GM23338 (cell line): ENCODE measurements around the gene NUB1. TPM values are rescaled to one million over a fixed set of nuclear protein-coding genes. Genes with fewer than 3 reads are reported as not detected.

Experiments used
- ATAC-seq: fragments of 200-7000 bp; cut with Tn5 transposase; 3 replicates; pipeline ENCODE4 v1.9.1; 2020
- DNase-seq: peaks from one replicate; pipeline ENCODE4 v3.0.0-alpha.2; 2015; ENCODE audit warnings: low spot score
- H2AFZ ChIP-seq: fragments of 200-600 bp; sonication (generic); 2 replicates; pipeline ENCODE4 v1.8.0; 2016; ENCODE audit warnings: antibody characterized with exemption, mild to moderate bottlenecking, moderate library complexity
- H3F3A ChIP-seq: fragments of 200-600 bp; sonication (generic); replicated peaks from 2 replicates; pipeline ENCODE4 v1.8.0; 2017; ENCODE audit warnings: antibody characterized with exemption, mixed run types, low read depth
- H3K27ac ChIP-seq: fragments of 200-600 bp; sonication (generic); 2 replicates; pipeline ENCODE4 v1.6.1; 2016; ENCODE audit warnings: low read depth
- H3K27me3 ChIP-seq: fragments of 200-600 bp; sonication (generic); 2 replicates; pipeline ENCODE4 v1.8.0; 2016; ENCODE audit warnings: mild to moderate bottlenecking, mixed run types, moderate library complexity; ENCODE audit not compliant: insufficient read depth
- H3K36me3 ChIP-seq: fragments of 200-600 bp; sonication (generic); 2 replicates; pipeline ENCODE4 v1.8.0; 2016; ENCODE audit warnings: mild to moderate bottlenecking; ENCODE audit not compliant: insufficient read depth
- H3K4me1 ChIP-seq: fragments of 200-600 bp; sonication (generic); 2 replicates; pipeline ENCODE4 v1.8.0; 2016; ENCODE audit warnings: mild to moderate bottlenecking, moderate library complexity; ENCODE audit not compliant: insufficient read depth
- H3K4me2 ChIP-seq: fragments of 200-600 bp; sonication (generic); 2 replicates; pipeline ENCODE4 v1.7.1; 2017; ENCODE audit warnings: mixed run types
- H3K4me3 ChIP-seq: fragments of 200-600 bp; sonication (generic); 2 replicates; pipeline ENCODE4 v1.6.1; 2016; ENCODE audit warnings: mixed run types
- H3K79me2 ChIP-seq: fragments of 200-600 bp; sonication (generic); replicated peaks from 2 replicates; pipeline ENCODE4 v1.8.0; 2017; ENCODE audit warnings: mild to moderate bottlenecking; ENCODE audit not compliant: insufficient read depth
- H3K9me2 ChIP-seq: fragments of 200-600 bp; sonication (generic); 2 replicates; pipeline ENCODE4 v1.8.0; 2017; ENCODE audit not compliant: insufficient read depth
- H4K20me1 ChIP-seq: fragments of 200-600 bp; sonication (generic); replicated peaks from 2 replicates; pipeline ENCODE4 v1.8.0; 2017; ENCODE audit warnings: mild to moderate bottlenecking; ENCODE audit not compliant: insufficient read depth
- H3K27ac Mint-ChIP-seq: 2 replicates; pipeline ENCODE4 v1.8.0; 2020; ENCODE audit warnings: inconsistent platforms, mild to moderate bottlenecking, moderate library complexity, mixed read lengths
- H3K27me3 Mint-ChIP-seq: 3 replicates; pipeline ENCODE4 v1.8.0; 2022; ENCODE audit warnings: low read depth, mild to moderate bottlenecking, moderate library complexity, mixed read lengths, inconsistent platforms; ENCODE audit not compliant: insufficient read depth, poor library complexity
- H3K36me3 Mint-ChIP-seq: 3 replicates; pipeline ENCODE4 v1.8.0; 2021; ENCODE audit warnings: low read depth, mild to moderate bottlenecking, inconsistent platforms, moderate library complexity, mixed read lengths
- H3K4me1 Mint-ChIP-seq: 3 replicates; pipeline ENCODE4 v1.8.0; 2020; ENCODE audit warnings: mild to moderate bottlenecking, inconsistent platforms, mixed read lengths
- H3K4me3 Mint-ChIP-seq: 3 replicates; pipeline ENCODE4 v1.8.0; 2021; ENCODE audit warnings: moderate library complexity, mild to moderate bottlenecking, inconsistent platforms, mixed read lengths
- H3K9me3 Mint-ChIP-seq: 3 replicates; pipeline ENCODE4 v1.8.0; 2020; ENCODE audit warnings: moderate library complexity, mild to moderate bottlenecking, inconsistent platforms, mixed read lengths
- CREB1 ChIP-seq: fragments of 250-450 bp; sonication (Bioruptor Pico); IDR thresholded peaks from 2 replicates; pipeline ENCODE4 v1.5.0; 2020; ENCODE audit warnings: low read depth, mild to moderate bottlenecking, moderate library complexity
- CTCF ChIP-seq, 2 experiments: fragments of 200-600 bp in 1 of 2; sonication (generic) in 1 of 2; conservative IDR thresholded peaks; 2 replicates each; pipeline versions ENCODE4 v1.5.1 to v1.6.1; 2016 to 2017; ENCODE audit warnings: antibody characterized with exemption in 2 of 2, low read depth in 2 of 2, mild to moderate bottlenecking in 2 of 2, moderate library complexity in 1 of 2
- ETS1 ChIP-seq: IDR thresholded peaks from 2 replicates; pipeline ENCODE4 v1.6.1; 2016; ENCODE audit warnings: antibody characterized with exemption
- EZH2 ChIP-seq: fragments of 200-600 bp; sonication (generic); IDR thresholded peaks from one replicate; pipeline ENCODE4 v1.8.0; 2017; ENCODE audit warnings: antibody characterized with exemption, mild to moderate bottlenecking, low read depth; ENCODE audit not compliant: unreplicated experiment
- EZH2phosphoT487 ChIP-seq: fragments of 200-600 bp; sonication (generic); IDR thresholded peaks from one replicate; pipeline ENCODE4 v1.8.1; 2018; ENCODE audit warnings: antibody characterized with exemption; ENCODE audit not compliant: unreplicated experiment
- NANOG ChIP-seq: IDR thresholded peaks from 2 replicates; pipeline ENCODE4 v1.6.1; 2016; ENCODE audit warnings: antibody characterized with exemption, borderline replicate concordance
- REST ChIP-seq: IDR thresholded peaks from one replicate; pipeline ENCODE4 v1.6.1; 2018; ENCODE audit warnings: antibody characterized with exemption; ENCODE audit not compliant: unreplicated experiment
- STAT1 ChIP-seq: IDR thresholded peaks from one replicate; pipeline ENCODE4 v1.6.1; 2016; ENCODE audit warnings: antibody characterized with exemption; ENCODE audit not compliant: unreplicated experiment
- ZNF114 ChIP-seq: fragments of 250-450 bp; sonication (Bioruptor Pico); IDR thresholded peaks from 2 replicates; pipeline ENCODE4 v1.5.0; 2020; ENCODE audit warnings: mild to moderate bottlenecking, moderate library complexity
- ZNF331 ChIP-seq: fragments of 250-450 bp; sonication (Bioruptor Pico); IDR thresholded peaks from 2 replicates; pipeline ENCODE4 v1.5.0; 2020; ENCODE audit warnings: low read depth, mild to moderate bottlenecking, moderate library complexity
- ZNF462 ChIP-seq: fragments of 250-450 bp; sonication (Bioruptor Pico); IDR thresholded peaks from 2 replicates; pipeline ENCODE4 v1.5.0; 2020; ENCODE audit warnings: mild to moderate bottlenecking, moderate library complexity
- polyA plus RNA-seq: library from polyadenylated mRNA; unstranded; fragments of >200 nt; fragmentation: Nextera tagmentation; extraction: Ambion mirVana; gene quantifications from 2 replicates; pipeline ENCODE4 v1.2.1, GENCODE V29; 2016
- total RNA-seq: library from RNA; depleted of rRNA; stranded (reverse); fragments of >200 nt; shearing (Covaris generic); gene quantifications from 2 replicates; pipeline ENCODE4 v1.2.3, GENCODE V29; 2014

NUB1 gene
- total and polyA plus RNA-seq, 2 experiments from 2014 or later = 31.8 to 42.3 TPM

GRCh38 chr7:151330661-151331060 lies 11.0 kb upstream of the NUB1 start:
- H3K27me3 ChIP-seq = no peaks in the 10 kb centered on the region
- no peaks in the 10 kb centered on the region for H3K9me2 ChIP-seq
- H3K79me2 ChIP-seq = no peaks in the 10 kb centered on the region
- DNase-seq (no peak), ATAC-seq (no peak)
- no peak overlapping the region for H3K27ac Mint-ChIP-seq
- no peak for TF ChIP-seq CTCF (conservative IDR thresholded peaks at IDR 0.05; ENCODE audit: low read depth in 2 of 2)
- TF ChIP-seq ZNF331 (CRISPR knock-in tag) = no peak
- TF ChIP-seq NANOG = no peak
- no peak for TF ChIP-seq EZH2phosphoT487
- no peak for TF ChIP-seq ZNF114 (CRISPR knock-in tag)
- TF ChIP-seq STAT1 = no peak
- TF ChIP-seq REST = no peak
- TF ChIP-seq CREB1 (CRISPR knock-in tag) = no peak
- no peak for TF ChIP-seq EZH2
- TF ChIP-seq ETS1 = no peak
- TF ChIP-seq ZNF462 (CRISPR knock-in tag) = no peak
- H2AFZ ChIP-seq = peak overlapping the region; percentile 59; the same call in 1 of the 2 replicates
- no peak overlapping the region for H3K4me3 Mint-ChIP-seq
- H4K20me1 ChIP-seq = no peaks in the 10 kb centered on the region
- no peaks in the 10 kb centered on the region for H3K36me3 Mint-ChIP-seq
- peaks cover 5% of the 10 kb centered on the region for H3K4me1 ChIP-seq
- peaks cover 19% of the 10 kb centered on the region for H3K4me1 Mint-ChIP-seq
- H3K4me3 ChIP-seq = no peak overlapping the region
- peaks cover 3% of the 10 kb centered on the region for H3K27me3 Mint-ChIP-seq
- no peaks in the 10 kb centered on the region for H3F3A ChIP-seq
- H3K27ac ChIP-seq = no peak overlapping the region
- no peak overlapping the region for H3K4me2 ChIP-seq
- peaks cover 8% of the 10 kb centered on the region; the same call in 2 of the 3 replicates for H3K9me3 Mint-ChIP-seq
- no peaks in the 10 kb centered on the region for H3K36me3 ChIP-seq
